Activated naive CD8-positive, alpha-beta T cell treated with anti-CD3 and anti-CD28 coated beads, Interleukin-2, amount 10 ng/mL, durations not matched to agents 7 days and 5 days (primary cell): ENCODE data around the gene PRSS48. TPM values are rescaled to one million over a fixed set of nuclear protein-coding genes. Genes with fewer than 3 reads are reported as not detected.

ENCODE experiments used
- ATAC-seq: fragments of 150-1000 bp; cut with Tn5 transposase; one replicate; pipeline ENCODE4 v1.10.0; 2021; ENCODE audit warnings: low read depth, moderate library complexity
- POLR2A ChIA-PET: fragments of 350-600 bp; sonication (Branson Sonifier 250); formaldehyde crosslinking; loops from one replicate; lab custom pipeline; 2021; ENCODE audit warnings: antibody characterized with exemption; lab: Charles Lee
- DNase-seq: peaks from one replicate; pipeline ENCODE4 v3.0.0; 2021
- H3K27ac Mint-ChIP-seq: one replicate; pipeline ENCODE4 v1.8.0; 2022; ENCODE audit warnings: mild to moderate bottlenecking, mixed read lengths
- H3K27me3 Mint-ChIP-seq: one replicate; pipeline ENCODE4 v1.8.0; 2022; ENCODE audit warnings: mild to moderate bottlenecking, moderate library complexity, mixed read lengths
- H3K36me3 Mint-ChIP-seq: one replicate; pipeline ENCODE4 v1.8.0; 2021; ENCODE audit warnings: mild to moderate bottlenecking, mixed read lengths
- H3K4me1 Mint-ChIP-seq: one replicate; pipeline ENCODE4 v1.8.0; 2021; ENCODE audit warnings: mixed read lengths
- H3K4me3 Mint-ChIP-seq: one replicate; pipeline ENCODE4 v1.8.0; 2022; ENCODE audit warnings: mild to moderate bottlenecking, moderate library complexity, mixed read lengths
- H3K9me3 Mint-ChIP-seq: one replicate; pipeline ENCODE4 v1.8.0; 2021; ENCODE audit warnings: mixed read lengths
- total RNA-seq, 2 experiments: library from RNA; stranded (reverse); gene quantifications; one replicate each; pipeline ENCODE4 v1.2.3, GENCODE V29; 2021

PRSS48 gene
- total RNA-seq, 2 experiments from 2014 or later: not detected

DNA sequence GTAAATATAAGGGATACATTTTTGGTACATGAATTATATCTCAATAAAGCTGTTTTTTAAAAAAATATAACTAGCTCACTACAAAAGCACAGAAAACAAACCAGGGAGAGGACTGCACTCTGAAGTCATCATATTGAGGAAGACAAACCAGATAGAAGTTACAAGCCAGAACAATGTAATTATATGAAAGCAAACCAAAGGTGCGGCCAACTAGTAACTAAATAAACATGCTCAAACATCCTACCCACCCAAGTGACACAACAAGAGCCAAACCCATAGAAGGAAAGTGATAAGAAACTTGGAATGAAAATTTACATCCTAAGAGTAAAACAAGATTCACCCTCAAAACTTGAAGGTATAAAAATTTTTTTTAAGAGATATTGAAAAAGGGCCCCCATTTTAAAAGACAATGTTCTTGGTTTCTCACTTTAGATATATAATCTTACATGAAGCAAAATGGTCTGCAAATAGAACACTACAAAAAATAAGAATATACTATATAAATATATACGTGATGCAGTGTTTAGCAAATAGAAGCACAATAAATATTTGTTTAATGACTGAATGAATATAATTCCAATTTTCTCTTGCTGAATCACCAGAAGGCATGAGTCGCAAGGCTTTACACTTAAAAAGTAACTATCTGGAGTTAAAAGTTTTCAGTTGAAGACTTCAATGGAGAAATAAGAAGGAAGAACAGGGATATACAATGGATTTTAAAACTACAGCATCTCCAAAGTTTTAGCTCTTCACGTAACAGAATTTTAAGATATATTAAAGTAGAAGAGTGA is 52.5 kb downstream of the PRSS48 start:
- Mint-ChIP-seq H3K27me3 (peaks cover 29% of the 10 kb centered on the region), H3K9me3 (no peaks in the 10 kb centered on the region), H3K4me1 (peaks cover 5% of the 10 kb centered on the region), H3K36me3 (no peaks in the 10 kb centered on the region), H3K27ac (no peak overlapping the region), H3K4me3 (no peak overlapping the region)
- ATAC-seq: no peak
- POLR2A ChIA-PET: no interaction called here
- DNase-seq: no peak

DNA sequence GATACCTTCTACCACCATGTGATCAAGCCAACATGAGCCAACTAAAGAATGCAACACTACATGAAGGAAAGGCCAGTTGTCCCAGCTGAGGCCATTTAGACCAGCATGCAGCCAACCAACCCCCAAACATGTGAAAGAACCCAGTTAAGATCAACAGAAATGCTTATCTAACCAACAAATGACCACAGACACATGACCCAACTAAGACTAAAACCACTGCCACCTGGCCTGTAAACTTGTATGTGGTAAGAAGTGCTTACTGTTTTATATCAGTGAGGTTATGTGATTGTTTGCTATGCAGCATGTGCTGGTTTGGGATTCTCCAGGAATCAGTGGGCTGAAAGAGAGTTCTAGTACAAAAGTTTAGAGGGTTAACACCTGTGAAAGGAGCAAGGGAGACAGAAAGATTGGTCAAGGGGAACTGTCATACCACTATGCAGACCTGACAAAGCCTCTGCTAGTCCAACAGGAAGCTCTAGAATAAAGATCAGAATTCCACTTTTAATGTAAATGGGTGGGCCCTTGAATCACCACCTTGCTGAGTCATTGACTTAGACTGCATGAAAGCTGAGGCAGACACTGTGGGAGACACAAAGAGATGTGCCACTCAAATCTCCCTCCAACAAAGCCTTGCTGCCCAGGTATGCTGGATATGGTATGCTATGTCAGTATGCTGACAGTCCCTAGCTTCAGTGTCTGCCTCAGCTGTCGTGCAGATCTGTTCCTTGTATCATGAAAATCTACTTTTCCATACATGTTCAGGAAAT is 54.5 kb downstream of the PRSS48 start:
- no peaks in the 10 kb centered on the region for H3K36me3 Mint-ChIP-seq
- H3K27ac Mint-ChIP-seq: no peak overlapping the region
- ATAC-seq: no peak
- H3K27me3 Mint-ChIP-seq: peaks cover 19% of the 10 kb centered on the region
- DNase-seq: no peak
- H3K4me1 Mint-ChIP-seq: no peaks in the 10 kb centered on the region
- no peak overlapping the region for H3K4me3 Mint-ChIP-seq
- H3K9me3 Mint-ChIP-seq: no peaks in the 10 kb centered on the region
- POLR2A ChIA-PET: no interaction called here

DNA sequence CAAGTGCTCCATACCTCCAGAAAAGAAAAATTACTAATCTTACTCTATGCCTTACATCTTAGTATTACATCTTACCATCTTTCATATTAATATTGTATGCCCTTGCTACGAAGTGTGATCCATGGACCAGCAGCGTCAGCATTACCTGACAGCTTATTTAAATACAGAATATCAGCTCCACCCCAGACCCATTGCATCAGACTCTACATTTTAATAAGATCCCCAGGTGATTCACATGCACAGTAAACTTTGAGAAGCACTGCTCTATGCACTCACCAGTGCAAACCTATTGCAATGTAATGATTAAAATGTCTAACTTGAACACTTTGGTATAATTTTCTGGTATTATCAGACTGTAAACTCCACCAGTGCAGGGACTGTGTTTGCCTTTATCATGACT is 62.5 kb downstream of the PRSS48 start:
- Mint-ChIP-seq H3K9me3 (no peaks in the 10 kb centered on the region), H3K4me1 (no peaks in the 10 kb centered on the region), H3K27me3 (peaks cover 9% of the 10 kb centered on the region), H3K4me3 (no peak overlapping the region), H3K36me3 (no peaks in the 10 kb centered on the region), H3K27ac (no peak overlapping the region)
- ATAC-seq: no peak
- POLR2A ChIA-PET: no interaction called here
- DNase-seq: no peak

DNA sequence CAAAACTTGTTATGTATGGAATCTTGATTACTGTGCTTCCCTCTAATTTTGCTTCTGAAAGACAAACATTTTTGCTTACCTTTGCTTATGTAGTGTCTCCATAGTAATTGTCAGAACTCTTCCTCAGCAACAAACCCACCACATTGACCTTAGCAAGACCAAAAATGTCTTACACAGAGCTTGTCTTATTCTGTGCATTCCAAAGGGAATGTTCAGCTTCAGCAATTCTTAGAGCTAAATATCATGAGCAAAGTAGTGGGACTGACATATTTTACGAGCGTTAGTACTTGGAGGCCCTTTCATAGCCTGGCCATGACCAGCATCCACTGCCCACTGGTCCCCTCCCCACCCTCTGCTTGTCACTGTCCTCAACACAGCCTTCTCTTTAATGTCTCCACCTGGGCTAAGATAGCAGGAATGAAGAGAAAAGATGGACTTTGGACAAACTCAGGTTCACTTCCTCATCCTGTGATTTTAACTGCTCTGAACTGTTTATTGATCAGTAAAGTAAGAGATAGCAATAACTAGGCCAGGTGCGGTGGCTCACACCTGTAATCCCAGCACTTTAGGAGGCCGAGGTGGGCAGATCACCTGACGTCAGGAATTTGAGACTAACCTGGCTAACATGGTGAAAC is 63.9 kb downstream of the PRSS48 start:
- POLR2A ChIA-PET: no interaction called here
- H3K27ac Mint-ChIP-seq: no peak overlapping the region
- H3K27me3 Mint-ChIP-seq: peaks cover 7% of the 10 kb centered on the region
- no peak overlapping the region for H3K4me3 Mint-ChIP-seq
- DNase-seq: no peak
- no peaks in the 10 kb centered on the region for H3K36me3 Mint-ChIP-seq
- peaks cover 1% of the 10 kb centered on the region for H3K9me3 Mint-ChIP-seq
- no peak for ATAC-seq
- H3K4me1 Mint-ChIP-seq: no peaks in the 10 kb centered on the region

Other genes with a start within 250 kb of the PRSS48 start
- 1,000 to 10,000 TPM; 1,980 to 2,148 TPM for gene RPS3A, start 177.5 kb upstream of the PRSS48 start, total RNA-seq
- gene SH3D19, start 48.4 kb downstream of the PRSS48 start, total RNA-seq: not detected
- under 1 TPM; 0.45 to 0.83 TPM for gene FHIP1A, start 132.0 kb downstream of the PRSS48 start, total RNA-seq